HG02759 (cell line): ENCODE results near the gene SMTNL2.
"Not testable (repeated sequence)": the region's sequence is repeated elsewhere in the genome, so short reads cannot be mapped to it uniquely, and the experiment has no call there.

Experiments
- ATAC-seq: cut with Tn5 transposase; IDR thresholded peaks from one replicate; pipeline ENCODE4 v1.9.1; 2021; ENCODE audit warnings: mild to moderate bottlenecking, moderate library complexity; ENCODE audit not compliant: unreplicated experiment

The SMTNL2 gene

GRCh38 chr17:4584917-4585637 is 748 bp downstream of the SMTNL2 start:
- ATAC-seq = no peak

DNA sequence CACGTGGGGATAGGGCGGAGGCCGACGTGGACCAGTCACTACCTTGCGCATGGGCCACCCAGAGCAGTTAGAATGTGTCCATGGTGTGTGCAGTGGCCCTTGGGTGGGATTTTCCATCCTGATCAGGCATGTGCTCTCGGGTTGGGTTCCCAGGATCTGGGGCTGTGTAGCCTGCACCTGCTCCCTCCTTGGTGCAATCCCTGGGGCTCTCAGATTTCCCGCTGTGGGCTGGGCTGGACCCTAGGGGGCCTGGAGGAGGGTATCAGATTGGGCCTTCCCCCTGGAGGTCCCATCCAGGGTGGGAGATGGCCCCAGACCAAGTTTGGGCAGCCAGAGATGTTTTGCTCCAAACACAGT is 1.3 kb downstream of the SMTNL2 start:
- no peak for ATAC-seq

DNA sequence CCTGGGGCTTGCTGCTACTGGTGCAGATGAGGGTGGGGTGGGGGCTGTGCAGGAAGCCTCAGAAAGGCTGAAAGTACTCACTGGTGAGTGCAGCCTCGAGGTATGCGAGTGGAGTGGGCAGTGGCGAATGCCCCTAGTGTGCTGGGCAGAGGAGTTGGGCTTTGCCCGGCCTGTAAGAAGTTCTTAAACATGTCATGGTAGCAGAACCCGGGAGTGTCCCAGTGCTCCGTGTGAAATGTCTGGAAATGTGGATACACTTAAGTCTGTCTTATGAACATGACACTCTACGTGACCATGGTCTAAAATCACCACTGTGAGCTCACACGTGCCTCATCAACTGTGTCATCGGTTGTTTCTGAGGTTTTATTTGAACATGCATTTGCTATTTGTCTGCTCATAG is 1.7 kb downstream of the SMTNL2 start:
- no peak for ATAC-seq

- no peak for ATAC-seq
Observed at GRCh38 chr17:4587195-4587594, 2.9 kb downstream of the SMTNL2 start.

GRCh38 chr17:4587803-4588202 is 3.5 kb downstream of the SMTNL2 start:
- ATAC-seq = no peak

DNA sequence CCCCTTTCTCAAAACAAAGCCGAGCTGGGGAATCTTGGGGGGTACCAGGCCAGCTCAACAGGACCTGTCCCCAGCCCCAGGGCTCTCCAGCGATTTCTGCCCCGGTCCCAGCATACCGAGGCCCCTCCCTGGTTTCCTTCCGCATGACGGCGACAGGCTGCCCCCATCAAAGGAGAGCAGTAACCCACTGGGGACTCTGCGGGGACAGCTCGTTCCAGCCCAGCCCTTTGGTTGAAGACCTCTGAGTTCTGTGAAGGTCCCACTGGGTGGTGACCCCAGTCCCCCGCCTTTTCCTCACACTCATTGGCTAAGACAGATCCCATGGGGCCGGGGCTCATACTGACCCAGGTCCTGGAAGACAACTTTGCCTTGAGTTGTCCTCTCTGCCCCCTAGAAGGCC is 4.1 kb downstream of the SMTNL2 start:
- ATAC-seq = no peak

- ATAC-seq = no peak
Observed at GRCh38 chr17:4588898-4589625, 4.7 kb downstream of the SMTNL2 start.

GRCh38 chr17:4590042-4590441 is 5.7 kb downstream of the SMTNL2 start:
- not testable (repeated sequence) for ATAC-seq

DNA sequence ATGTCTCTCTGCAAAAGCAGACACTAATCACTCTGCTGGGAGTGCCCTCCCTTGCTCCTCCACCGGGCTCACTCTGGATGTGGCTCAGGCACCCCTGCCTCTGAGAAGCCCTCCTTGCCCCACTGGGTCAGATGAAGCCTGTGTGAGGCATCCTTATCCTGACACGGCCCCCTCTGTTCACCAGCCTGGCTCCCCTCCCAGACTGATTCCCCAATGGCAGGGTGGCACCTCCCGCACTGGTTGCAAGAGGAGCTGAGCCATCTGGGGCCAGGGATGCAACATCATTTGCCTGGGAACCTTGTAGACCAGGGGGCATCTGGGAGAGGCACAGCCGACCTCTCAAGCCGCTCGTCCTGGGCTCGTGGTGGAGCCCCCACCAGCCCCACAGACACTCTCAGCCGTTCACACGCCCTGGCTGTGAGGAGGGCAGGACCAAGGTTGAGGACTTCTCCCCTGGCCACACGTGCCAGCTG is 6.7 kb downstream of the SMTNL2 start:
- ATAC-seq = no peak

- ATAC-seq = no peak
Observed at GRCh38 chr17:4591529-4591928, 7.2 kb downstream of the SMTNL2 start.

DNA sequence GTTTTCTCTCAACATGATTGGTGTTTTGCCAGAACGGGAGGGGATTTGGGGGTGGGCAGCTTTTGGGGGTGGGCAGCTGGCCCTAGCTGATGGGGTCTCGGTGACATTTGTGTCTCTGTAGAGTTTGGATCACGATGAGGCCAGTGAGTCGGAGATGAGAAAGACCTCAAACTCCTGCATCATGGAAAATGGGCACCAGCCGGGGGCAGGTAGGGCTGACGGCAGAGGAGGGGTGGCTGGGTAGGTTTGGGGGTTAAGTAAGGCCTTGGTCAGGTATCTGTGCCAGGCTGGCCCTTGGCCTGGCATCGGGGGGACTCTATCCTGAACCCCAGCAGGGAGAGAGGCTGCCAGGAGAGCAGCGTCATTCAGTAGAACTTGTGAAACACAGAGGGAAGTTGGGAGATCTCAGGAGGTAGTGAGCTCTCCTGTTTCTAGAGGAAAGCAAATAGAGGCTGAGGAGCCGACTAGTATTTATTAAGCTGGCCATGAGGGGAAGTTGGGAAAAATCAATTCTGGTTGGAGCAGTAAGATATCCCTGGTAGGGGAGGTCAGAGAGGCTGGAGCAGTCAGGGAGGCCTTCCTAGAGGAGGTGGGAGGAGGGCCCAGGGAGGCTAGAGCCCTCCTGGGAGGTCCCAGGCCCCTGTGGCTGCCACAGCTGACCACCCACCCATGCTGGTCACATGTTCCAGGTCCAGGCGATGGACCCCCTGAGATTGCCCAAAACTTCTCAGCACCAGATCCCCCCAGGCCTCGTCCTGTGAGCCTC is 8.1 kb downstream of the SMTNL2 start:
- no peak for ATAC-seq

DNA sequence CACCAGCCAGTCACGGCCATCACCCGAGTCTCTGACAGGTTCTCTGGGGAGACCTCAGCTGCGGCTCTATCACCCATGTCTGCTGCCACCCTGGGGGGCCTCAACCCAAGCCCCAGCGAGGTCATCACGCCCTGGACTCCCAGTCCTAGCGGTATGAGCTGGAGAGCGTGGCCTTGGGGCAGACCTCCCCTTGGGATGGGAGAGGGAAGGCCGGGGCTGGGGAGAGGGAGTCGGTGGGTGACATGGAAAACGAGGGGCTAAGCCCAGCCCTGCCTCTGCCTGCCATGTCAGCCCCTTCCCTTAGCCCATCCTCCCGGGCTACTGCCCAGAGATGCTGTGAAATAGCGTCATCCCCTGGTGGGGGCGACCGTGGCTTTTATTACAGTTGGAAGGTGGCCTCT is 8.7 kb downstream of the SMTNL2 start:
- ATAC-seq = no peak

- no peak for ATAC-seq
Observed at GRCh38 chr17:4594406-4594805, 10.1 kb downstream of the SMTNL2 start.

- ATAC-seq = no peak
Observed at GRCh38 chr17:4594931-4595684, 10.8 kb downstream of the SMTNL2 start.

GRCh38 chr17:4595685-4596342 is 11.5 kb downstream of the SMTNL2 start:
- ATAC-seq = not testable (repeated sequence)

- ATAC-seq = no peak
Observed at GRCh38 chr17:4596636-4597380, 12.5 kb downstream of the SMTNL2 start.

DNA sequence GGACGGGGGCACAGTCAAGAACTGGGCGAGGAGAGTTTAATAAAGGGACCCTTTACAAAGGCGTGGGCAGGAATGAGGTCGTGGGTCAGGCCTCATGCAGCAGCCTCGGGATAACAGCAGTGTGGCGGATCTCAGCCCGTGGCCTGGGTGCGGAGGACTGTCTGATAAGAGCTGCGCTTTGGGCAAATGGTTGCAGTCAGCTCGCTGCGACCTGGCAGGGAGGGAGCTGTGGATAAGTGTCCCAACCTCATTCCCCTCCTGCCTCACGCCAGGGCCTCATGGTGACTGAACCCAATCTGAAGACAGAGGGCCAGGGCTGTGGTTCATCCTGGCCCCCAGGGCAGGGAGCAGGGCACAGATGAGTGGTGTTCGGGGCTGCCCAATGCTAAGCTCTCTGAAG is 13.6 kb downstream of the SMTNL2 start:
- ATAC-seq = no peak

GRCh38 chr17:4598776-4599504 is 14.6 kb downstream of the SMTNL2 start:
- no peak for ATAC-seq
